Astrocyte (in vitro differentiated cells and primary cell): Measurements from ENCODE around the gene COL19A1.

ENCODE experiments used
- EZH2 ChIP-seq: IDR thresholded peaks from 2 replicates; pipeline ENCODE4 v1.6.1; 2012; ENCODE audit warnings: mild to moderate bottlenecking, low read length, inconsistent platforms; ENCODE audit not compliant: insufficient read depth
- TF ChIP-seq, protein P1 (sequence below): IDR thresholded peaks from 2 replicates; pipeline ENCODE4 v1.5.1; 2011; ENCODE audit warnings: low read depth, mild to moderate bottlenecking, inconsistent platforms, low read length, moderate library complexity; ENCODE audit not compliant: insufficient read depth

- TF ChIP-seq, protein P1, sequence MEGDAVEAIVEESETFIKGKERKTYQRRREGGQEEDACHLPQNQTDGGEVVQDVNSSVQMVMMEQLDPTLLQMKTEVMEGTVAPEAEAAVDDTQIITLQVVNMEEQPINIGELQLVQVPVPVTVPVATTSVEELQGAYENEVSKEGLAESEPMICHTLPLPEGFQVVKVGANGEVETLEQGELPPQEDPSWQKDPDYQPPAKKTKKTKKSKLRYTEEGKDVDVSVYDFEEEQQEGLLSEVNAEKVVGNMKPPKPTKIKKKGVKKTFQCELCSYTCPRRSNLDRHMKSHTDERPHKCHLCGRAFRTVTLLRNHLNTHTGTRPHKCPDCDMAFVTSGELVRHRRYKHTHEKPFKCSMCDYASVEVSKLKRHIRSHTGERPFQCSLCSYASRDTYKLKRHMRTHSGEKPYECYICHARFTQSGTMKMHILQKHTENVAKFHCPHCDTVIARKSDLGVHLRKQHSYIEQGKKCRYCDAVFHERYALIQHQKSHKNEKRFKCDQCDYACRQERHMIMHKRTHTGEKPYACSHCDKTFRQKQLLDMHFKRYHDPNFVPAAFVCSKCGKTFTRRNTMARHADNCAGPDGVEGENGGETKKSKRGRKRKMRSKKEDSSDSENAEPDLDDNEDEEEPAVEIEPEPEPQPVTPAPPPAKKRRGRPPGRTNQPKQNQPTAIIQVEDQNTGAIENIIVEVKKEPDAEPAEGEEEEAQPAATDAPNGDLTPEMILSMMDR: no peak
- no peak for TF ChIP-seq EZH2
Observed at GRCh38 chr6:69942485-69942884, 76.1 kb downstream of the COL19A1 start.
